Natural killer cell (primary cell): ENCODE data around the gene CHST11. TPM values are rescaled to one million over a fixed set of nuclear protein-coding genes. Genes with fewer than 3 reads are reported as not detected.

ENCODE experiments used
- ATAC-seq, 3 donors: fragments of 150-1000 bp in 2 of 3; fragments of 200-7000 bp in 1 of 3; cut with Tn5 transposase; 1 replicate in 1 of 3; 2 replicates in 2 of 3; pipeline ENCODE4 v1.10.0; 2021; ENCODE audit warnings: mild to moderate bottlenecking in 2 of 3, moderate library complexity in 2 of 3
- DNase-seq, 2 donors: peaks; one replicate each; pipeline versions ENCODE4 v3.0.0 to v3.0.0-alpha.2; 2013 to 2021; ENCODE audit warnings: mixed read lengths in 1 of 2
- H3K27ac ChIP-seq: one replicate; pipeline ENCODE4 v1.5.1; 2013; ENCODE audit warnings: mild to moderate bottlenecking, low read length
- H3K27me3 ChIP-seq: one replicate; pipeline ENCODE4 v1.6.1; 2013; ENCODE audit warnings: low read length; ENCODE audit not compliant: control insufficient read depth, insufficient read depth
- H3K36me3 ChIP-seq: one replicate; pipeline ENCODE4 v1.6.1; 2013; ENCODE audit warnings: low read length; ENCODE audit not compliant: control insufficient read depth, insufficient read depth
- H3K4me1 ChIP-seq: one replicate; pipeline ENCODE4 v1.6.1; 2013; ENCODE audit warnings: low read length; ENCODE audit not compliant: control insufficient read depth, insufficient read depth
- H3K4me3 ChIP-seq: one replicate; pipeline ENCODE4 v1.5.1; 2013; ENCODE audit warnings: low read length
- H3K9me3 ChIP-seq: one replicate; pipeline ENCODE4 v1.6.1; 2013; ENCODE audit warnings: low read length; ENCODE audit not compliant: control insufficient read depth, insufficient read depth
- H3K27ac Mint-ChIP-seq, 2 donors: one replicate each; pipeline ENCODE4 v1.8.0; 2022; ENCODE audit warnings: mild to moderate bottlenecking in 2 of 2, mixed read lengths in 2 of 2, moderate library complexity in 1 of 2
- H3K27me3 Mint-ChIP-seq, 2 donors: one replicate each; pipeline ENCODE4 v1.8.0; 2022; ENCODE audit warnings: low read depth in 2 of 2, mixed read lengths in 2 of 2
- H3K36me3 Mint-ChIP-seq: one replicate; pipeline ENCODE4 v1.8.0; 2022; ENCODE audit warnings: mixed read lengths
- H3K4me1 Mint-ChIP-seq, 2 donors: one replicate each; pipeline ENCODE4 v1.8.0; 2022; ENCODE audit warnings: mixed read lengths in 2 of 2
- H3K4me3 Mint-ChIP-seq: one replicate; pipeline ENCODE4 v1.8.0; 2022; ENCODE audit warnings: mild to moderate bottlenecking, moderate library complexity, mixed read lengths
- H3K9me3 Mint-ChIP-seq, 2 donors: one replicate each; pipeline ENCODE4 v1.8.0; 2022; ENCODE audit warnings: mixed read lengths in 2 of 2
- CTCF ChIP-seq: fragments of 200-600 bp; IDR thresholded peaks from one replicate; pipeline ENCODE4 v1.8.0; 2022; ENCODE audit warnings: antibody characterized with exemption
- WGBS: methylation state at CpG from one replicate; pipeline ENCODE4 v1.1.7; 2013; ENCODE audit warnings: missing lambda C conversion rate; ENCODE audit not compliant: insufficient coverage; 5-methylcytosine and 5-hydroxymethylcytosine counted together
- intact Hi-C: fragments of 100-400 bp; cut with micrococcal nuclease; formaldehyde crosslinking; loops from one replicate; pipeline ENCODE4 v1.14.2; 2022
- total RNA-seq, 4 donors: library from RNA; stranded (reverse); fragments of 120-200 nt in 1 of 4; gene quantifications; one replicate each; pipeline versions ENCODE4 v1.2.3 to v1.2.4, GENCODE V29; 2013 to 2022

Gene CHST11
- total RNA-seq, 3 donors from 2014 or later (not counting 1 experiment from before 2014, with no cell fraction given) = 85.3 to 118 (median 96.1) TPM

- Histone ChIP-seq H3K4me1 (no peaks in the 10 kb centered on the region), H3K4me3 (no peak overlapping the region), H3K36me3 (no peaks in the 10 kb centered on the region), H3K27me3 (no peaks in the 10 kb centered on the region), H3K9me3 (peaks cover 2% of the 10 kb centered on the region), H3K27ac (no peak overlapping the region)
- intact Hi-C loops = no loop called here
- Mint-ChIP-seq H3K4me3 (no peak overlapping the region), H3K4me1 (no peaks in the 10 kb centered on the region), H3K9me3 (no peaks in the 10 kb centered on the region), H3K27me3 (peaks cover 0 to 13% of the 10 kb centered on the region in 2 donors), H3K27ac (no peak overlapping the region), H3K36me3 (no peaks in the 10 kb centered on the region)
- 94% methylated on average over 2 of the region's 3 CpGs for WGBS
- ATAC-seq (no peak), DNase-seq (no peak)
- no peak for TF ChIP-seq CTCF
Measured at GRCh38 chr12:104782296-104782695, 325.5 kb downstream of the CHST11 start.

- no peak for ATAC-seq
- H3K4me1 ChIP-seq = no peaks in the 10 kb centered on the region
- Mint-ChIP-seq H3K27me3 (peaks cover 0 to 1% of the 10 kb centered on the region in 2 donors), H3K4me1 (peaks cover 0 to 4% of the 10 kb centered on the region in 2 donors), H3K4me3 (no peak overlapping the region), H3K27ac (no peak overlapping the region), H3K36me3 (no peaks in the 10 kb centered on the region), H3K9me3 (no peaks in the 10 kb centered on the region)
- 89% methylated on average over 1 of the region's 1 CpG for WGBS
- H3K9me3 ChIP-seq = peaks cover 2% of the 10 kb centered on the region
- H3K36me3 ChIP-seq = no peaks in the 10 kb centered on the region
- no peak for DNase-seq
- TF ChIP-seq CTCF = no peak
- H3K27ac ChIP-seq = no peak overlapping the region
- intact Hi-C loops = no loop called here
- no peaks in the 10 kb centered on the region for H3K27me3 ChIP-seq
- no peak overlapping the region for H3K4me3 ChIP-seq
Measured at GRCh38 chr12:104784592-104784991, 327.8 kb downstream of the CHST11 start.

- no peaks in the 10 kb centered on the region for H3K9me3 Mint-ChIP-seq
- Histone ChIP-seq H3K36me3 (no peaks in the 10 kb centered on the region), H3K4me1 (peaks cover 6% of the 10 kb centered on the region), H3K4me3 (no peak overlapping the region), H3K27ac (no peak overlapping the region), H3K9me3 (no peaks in the 10 kb centered on the region), H3K27me3 (no peaks in the 10 kb centered on the region)
- WGBS = 92% methylated on average over 1 of the region's 5 CpGs
- H3K36me3 Mint-ChIP-seq = no peaks in the 10 kb centered on the region
- H3K27me3 Mint-ChIP-seq = no peaks in the 10 kb centered on the region
- peaks cover 5 to 9% of the 10 kb centered on the region in 2 donors for H3K4me1 Mint-ChIP-seq
- ATAC-seq = no peak
- no peak overlapping the region for H3K27ac Mint-ChIP-seq
- no peak overlapping the region for H3K4me3 Mint-ChIP-seq
- TF ChIP-seq CTCF = no peak
- no peak for DNase-seq
- intact Hi-C loops = no loop called here
Measured at GRCh38 chr12:104785886-104786285, 329.1 kb downstream of the CHST11 start.

- no peak overlapping the region for H3K27ac Mint-ChIP-seq
- Histone ChIP-seq H3K4me3 (no peak overlapping the region), H3K36me3 (no peaks in the 10 kb centered on the region), H3K9me3 (no peaks in the 10 kb centered on the region), H3K27me3 (no peaks in the 10 kb centered on the region), H3K27ac (no peak overlapping the region), H3K4me1 (peaks cover 6% of the 10 kb centered on the region)
- ATAC-seq (no peak), DNase-seq (no peak)
- H3K27me3 Mint-ChIP-seq = no peaks in the 10 kb centered on the region
- H3K4me1 Mint-ChIP-seq = peaks cover 5 to 9% of the 10 kb centered on the region in 2 donors
- intact Hi-C loops = no loop called here
- H3K9me3 Mint-ChIP-seq = no peaks in the 10 kb centered on the region
- no peak for TF ChIP-seq CTCF
- H3K36me3 Mint-ChIP-seq = no peaks in the 10 kb centered on the region
- 98% methylated on average over 4 of the region's 5 CpGs for WGBS
- no peak overlapping the region for H3K4me3 Mint-ChIP-seq
Measured at GRCh38 chr12:104786352-104786751, 329.6 kb downstream of the CHST11 start.
